K562 (cell line): ENCODE data around the gene PITPNC1. TPM values are rescaled to one million over a fixed set of nuclear protein-coding genes. Genes with fewer than 3 reads are reported as not detected.
"Not testable (repeated sequence)": the region's sequence is repeated elsewhere in the genome, so short reads cannot be mapped to it uniquely, and the experiment has no call there.

Experiments used
- ATAC-seq: fragments of 200-7000 bp; cut with Tn5 transposase; 3 replicates; pipeline ENCODE4 v1.9.1; 2020; ENCODE audit warnings: moderate library complexity
- BruUV-seq: library from RNA; stranded (reverse); fragments of 400-500 nt; replicated peaks from 2 replicates; lab custom pipeline; 2021; lab: Mats Ljungman, UMichigan
- CTCF ChIA-PET: fragments of 300-600 bp; formaldehyde crosslinking; extraction: SDS; loops from one replicate; lab custom pipeline; 2021; ENCODE audit warnings: low intra/inter-chr PET ratio; lab: Yijun Ruan, JAX
- POLR2A ChIA-PET: fragments of 300-600, 350-650 bp; sonication (Branson Sonifier 250); formaldehyde crosslinking; extraction: SDS; loops from one replicate; lab custom pipeline; 2021; ENCODE audit warnings: antibody characterized with exemption, inconsistent platforms; lab: Yijun Ruan, JAX
- DNase-seq, 4 experiments: peaks; one replicate each; pipeline versions ENCODE4 v3.0.0 to v3.0.0-alpha.2; 2011 to 2018; ENCODE audit warnings: low spot score in 3 of 4, mixed read lengths in 3 of 4; ENCODE audit errors: extremely low read depth in 1 of 4
- FAIRE-seq: peaks from 2 replicates; lab custom pipeline; 2011; peaks lifted over from hg19 to GRCh38; lab: Jason Lieb, UNC
- H2AFZ ChIP-seq: 2 replicates; pipeline ENCODE4 v1.6.0; 2011; ENCODE audit warnings: low read depth, low read length, control low read depth, inconsistent platforms
- H3K27ac ChIP-seq: fragments of 200-600 bp; 3 replicates; pipeline ENCODE4 v1.8.0; 2011; ENCODE audit warnings: low read depth, mild to moderate bottlenecking, control low read depth, inconsistent platforms, low read length, moderate library complexity, mixed read lengths; ENCODE audit errors: extremely low read depth
- H3K27me3 ChIP-seq, 2 experiments: fragments of 300-600 bp in 1 of 2; 2 replicates in 1 of 2; 3 replicates in 1 of 2; pipeline versions ENCODE4 v1.6.0 to v1.8.0; 2011; ENCODE audit warnings: inconsistent platforms in 2 of 2, low read length in 2 of 2, mild to moderate bottlenecking in 1 of 2, mixed read lengths in 1 of 2, moderate library complexity in 1 of 2; ENCODE audit not compliant: control insufficient read depth in 2 of 2, insufficient read depth in 2 of 2
- H3K36me3 ChIP-seq: fragments of 300-600 bp; 3 replicates; pipeline ENCODE4 v1.8.0; 2011; ENCODE audit warnings: mild to moderate bottlenecking, low read length, inconsistent platforms; ENCODE audit not compliant: control insufficient read depth, insufficient read depth
- H3K4me1 ChIP-seq, 2 experiments: fragments of 200-600 bp in 1 of 2; replicated peaks in 1 of 2; 2 replicates in 1 of 2; 3 replicates in 1 of 2; pipeline versions ENCODE4 v1.5.1 to v1.8.0; 2011; ENCODE audit warnings: inconsistent platforms in 2 of 2, low read length in 2 of 2, mild to moderate bottlenecking in 1 of 2, mixed read lengths in 1 of 2, moderate library complexity in 1 of 2; ENCODE audit not compliant: control insufficient read depth in 2 of 2, insufficient read depth in 2 of 2
- H3K4me2 ChIP-seq: 2 replicates; pipeline ENCODE4 v1.6.1; 2011; ENCODE audit warnings: low read length, control low read depth, inconsistent platforms, mixed read lengths; ENCODE audit not compliant: insufficient read depth
- H3K4me3 ChIP-seq: fragments of 200-600 bp; sonication (generic), shearing (Covaris generic); 2 replicates; pipeline ENCODE4 v1.5.1; 2016; ENCODE audit warnings: control low read depth, inconsistent platforms
- H3K79me2 ChIP-seq: fragments of 200-600 bp; 3 replicates; pipeline ENCODE4 v1.8.0; 2011; ENCODE audit warnings: low read length, inconsistent platforms; ENCODE audit not compliant: control insufficient read depth, insufficient read depth
- H3K9ac ChIP-seq, 2 experiments: 2 replicates each; pipeline versions ENCODE4 v1.6.0 to v1.6.1; 2011; ENCODE audit warnings: low read depth in 2 of 2, low read length in 2 of 2, control low read depth in 1 of 2, inconsistent platforms in 1 of 2, mild to moderate bottlenecking in 1 of 2, mixed read lengths in 1 of 2; ENCODE audit not compliant: insufficient read depth in 1 of 2
- H3K9me1 ChIP-seq: one replicate; pipeline ENCODE4 v1.6.0; 2011; ENCODE audit warnings: inconsistent platforms, mild to moderate bottlenecking, low read length, moderate library complexity; ENCODE audit not compliant: control insufficient read depth, insufficient read depth
- H3K9me3 ChIP-seq: replicated peaks from 2 replicates; pipeline ENCODE4 v1.5.1; 2011; ENCODE audit warnings: low read depth, low read length, inconsistent platforms; ENCODE audit not compliant: control insufficient read depth, insufficient read depth
- H4K20me1 ChIP-seq: replicated peaks from 2 replicates; pipeline ENCODE4 v1.6.1; 2011; ENCODE audit warnings: low read length, inconsistent platforms, mixed read lengths; ENCODE audit not compliant: control insufficient read depth, insufficient read depth
- ADNP ChIP-seq: fragments of 200-800 bp; sonication (Bioruptor generic); IDR thresholded peaks from 2 replicates; pipeline ENCODE4 v1.6.1; 2016; ENCODE audit warnings: missing genetic modification characterization, missing compliant biosample characterization
- CBX1 ChIP-seq: sonication (generic); IDR thresholded peaks from 2 replicates; pipeline ENCODE4 v1.6.1; 2016; ENCODE audit warnings: antibody characterized with exemption, low read depth, mild to moderate bottlenecking
- ELF1 ChIP-seq: fragments of 200-800 bp; sonication (Bioruptor generic); IDR thresholded peaks from 2 replicates; pipeline ENCODE4 v1.6.1; 2016; ENCODE audit warnings: missing genetic modification characterization, missing compliant biosample characterization
- RB1 ChIP-seq: fragments of 450-650 bp; IDR thresholded peaks from 2 replicates; pipeline ENCODE4 v1.6.1; 2017; ENCODE audit warnings: low read depth, mild to moderate bottlenecking
- REST ChIP-seq, 2 experiments: fragments of 450-650 bp; formaldehyde crosslinking in 1 of 2; IDR thresholded peaks; 2 replicates each; pipeline versions ENCODE4 v1.4.0 to v1.6.1; 2014 to 2020; ENCODE audit warnings: mild to moderate bottlenecking in 2 of 2, borderline replicate concordance in 1 of 2, low read depth in 1 of 2
- YY1 ChIP-seq, 3 experiments: IDR thresholded peaks; 2 replicates each; pipeline ENCODE4 v1.6.1; 2011; ENCODE audit warnings: low read length in 2 of 3, mild to moderate bottlenecking in 2 of 3, moderate library complexity in 2 of 3, borderline replicate concordance in 1 of 3, control low read depth in 1 of 3, low read depth in 1 of 3; ENCODE audit not compliant: insufficient read depth in 3 of 3, insufficient replicate concordance in 2 of 3, control insufficient read depth in 1 of 3, insufficient read length in 1 of 3; ENCODE audit errors: extremely low read depth in 1 of 3
- ZNF445 ChIP-seq: fragments of 250-450 bp; sonication (Bioruptor Pico); IDR thresholded peaks from 2 replicates; pipeline ENCODE4 v1.4.0; 2020; ENCODE audit warnings: low read depth, mild to moderate bottlenecking, moderate library complexity
- WGBS: fragments of 100-300 bp; shearing (Covaris generic); methylation state at CpG from one replicate; pipeline ENCODE4 v1.1.6; 2016; ENCODE audit warnings: low coverage, mixed read lengths; ENCODE audit not compliant: insufficient coverage; ENCODE audit errors: missing lambda C conversion rate; 5-methylcytosine and 5-hydroxymethylcytosine counted together
- in situ Hi-C: fragments of 300-500 bp; cut with MboI; formaldehyde crosslinking; loops from 4 replicates; pipeline ENCODE4 v1.15.0; 2018; ENCODE audit warnings: inconsistent platforms, mixed read lengths
- intact Hi-C: fragments of 100-400 bp; cut with micrococcal nuclease; formaldehyde crosslinking; loops from 2 replicates; pipeline ENCODE4 v1.14.2; 2022
- polyA plus RNA-seq, 8 experiments: library from polyadenylated mRNA; depleted of rRNA in 4 of 8; stranded (reverse) in 5 of 8; unstranded in 3 of 8; fragments of >200 nt; fragmentation: Nextera tagmentation in 2 of 8; fragmentation: Illumina TruSeq in 1 of 8; extraction: Ambion mirVana in 2 of 8; extraction: Trizol in 1 of 8; gene quantifications; 2 replicates each; pipeline versions ENCODE4 v1.2.1 to v1.2.3, GENCODE V29; 2011 to 2014; ENCODE audit warnings: inconsistent platforms in 1 of 8, missing spikeins in 1 of 8
- total RNA-seq, 7 experiments: library from RNA; depleted of rRNA in 6 of 7; stranded (reverse); fragments of >200 nt in 6 of 7; fragmentation: Illumina TruSeq in 2 of 7; extraction: Trizol in 2 of 7; gene quantifications; 2 replicates each; pipeline versions ENCODE4 v1.2.1 to v1.2.3, GENCODE V29; 2011 to 2021; ENCODE audit warnings: low replicate concordance in 1 of 7

Gene PITPNC1
- total and polyA plus RNA-seq, 9 of the 15 experiments (the other 6 are each of a cell fraction or from before 2014, with no cell fraction given), result 0.11 to 1.1 (median 0.65) TPM

- TF ChIP-seq REST (IDR thresholded peaks at IDR 0.05; ENCODE audit: borderline replicate concordance), result peak; percentile 64; the same call in 1 of the 2 replicates
- TF ChIP-seq REST (CRISPR knock-in tag; IDR thresholded peaks at IDR 0.05; ENCODE audit: low read depth), result no peak
- TF ChIP-seq RB1, result peak; percentile 35; the same call in 1 of the 2 replicates
- TF ChIP-seq YY1 (IDR thresholded peaks at IDR 0.05; ENCODE audit: borderline replicate concordance in 1 of 3, control insufficient read depth in 1 of 3, extremely low read depth in 1 of 3, insufficient read depth in 3 of 3, insufficient read length in 1 of 3, insufficient replicate concordance in 2 of 3, low read depth in 1 of 3, low read length in 2 of 3), result peak in 1 of 3 experiments; percentile 14
- no peak for TF ChIP-seq ZNF445
- TF ChIP-seq ELF1 (tag), result no peak
- 0 out of 2 replicates have a peak, but pooled peaks have one; percentile 11 for TF ChIP-seq ADNP (tag)
- peak; percentile 51; the same call in 1 of the 2 replicates for TF ChIP-seq CBX1
These were observed 10.0 kb downstream of the PITPNC1 start (continued) for GRCh38 chr17:67386965-67387551.

GRCh38 chr17:67388536-67388935, 11.5 kb downstream of the PITPNC1 start:
- H3K4me2 ChIP-seq, H3K4me3 ChIP-seq, H2AFZ ChIP-seq, H3K9me3 ChIP-seq, H3K79me2 ChIP-seq, H3K9ac ChIP-seq, H4K20me1 ChIP-seq, H3K36me3 ChIP-seq, ATAC-seq, DNase-seq, BruUV-seq, H3K27ac ChIP-seq, H3K9me1 ChIP-seq, intact Hi-C loops, H3K4me1 ChIP-seq, FAIRE-seq: not testable (repeated sequence)
- CTCF ChIA-PET, result interaction anchor here (0.6 kb wide), 1 partner anchor 67 kb away, joined by 4 read pairs; no protein-coding TSS in a partner anchor
- 19% methylated on average over 10 of the region's 10 CpGs for WGBS
- H3K27me3 ChIP-seq, result peaks cover 17 to 21% of the 10 kb centered on the region in 2 experiments; a peak in 4 of 5 replicates
- in situ Hi-C loops, result loop anchor here (25.0 kb wide), 1 partner anchor 299 kb away; no protein-coding TSS in a partner anchor
- POLR2A ChIA-PET, result interaction anchor here (0.9 kb wide), 1 partner anchor 499 kb away, joined by 3 read pairs; no protein-coding TSS in a partner anchor
